OCI-M1 (cell line): ENCODE data around the gene SAFB.

Experiments
- DNase-seq: peaks from one replicate; lab custom pipeline; 2025; lab: John Stamatoyannopoulos, UW

The SAFB gene

DNA sequence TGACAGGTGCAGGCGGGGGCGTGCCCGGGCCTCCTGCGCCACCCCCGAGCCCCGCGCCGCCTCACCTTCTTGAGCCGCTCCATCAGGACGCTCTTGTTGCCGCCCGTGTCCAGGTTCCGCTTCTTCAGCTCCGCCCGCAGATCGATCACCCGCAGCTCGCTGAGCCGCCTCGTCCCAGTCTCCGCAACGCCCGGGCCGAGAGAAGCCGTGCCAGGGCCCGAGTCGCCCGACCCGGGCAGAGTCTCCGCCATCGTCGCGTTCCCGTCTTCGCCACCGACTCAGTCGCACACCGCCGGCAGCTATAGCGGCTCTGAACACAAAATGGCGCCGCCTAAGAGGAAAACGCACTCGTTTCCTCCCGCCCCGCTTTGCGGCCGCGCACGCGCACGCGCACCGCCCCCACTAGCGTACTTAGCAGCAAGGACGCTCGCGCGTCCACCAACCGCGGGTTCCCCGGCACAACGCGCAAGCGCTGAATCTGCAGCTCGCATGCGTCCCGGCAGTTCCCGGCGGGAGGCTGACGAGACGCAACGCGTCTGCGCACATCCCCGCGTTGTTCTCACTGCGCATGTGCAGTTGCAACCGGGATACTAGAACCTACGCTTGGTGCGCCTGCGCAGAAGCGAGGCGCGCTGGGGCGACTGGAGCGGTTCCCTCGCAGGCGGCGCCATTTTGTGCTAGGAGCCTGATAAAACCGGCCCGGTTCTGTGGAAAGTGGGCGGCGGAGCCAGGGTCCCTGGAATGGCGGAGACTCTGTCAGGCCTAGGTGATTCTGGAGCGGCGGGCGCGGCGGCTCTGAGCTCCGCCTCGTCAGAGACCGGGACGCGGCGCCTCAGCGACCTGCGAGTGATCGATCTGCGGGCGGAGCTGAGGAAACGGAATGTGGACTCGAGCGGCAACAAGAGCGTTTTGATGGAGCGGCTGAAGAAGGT, at the start of gene SAFB, which contains the start of gene SAFB2:
Gene SAFB (plus strand): TSS at position 619 of the 932 bp plus-strand sequence. CDS start 123 bp downstream, at position 742.
Gene SAFB2 (minus strand): TSS at position 312 of the 932 bp plus-strand sequence. CDS start 61 bp downstream, at position 251.
- DNase-seq = peak; percentile 99

DNA sequence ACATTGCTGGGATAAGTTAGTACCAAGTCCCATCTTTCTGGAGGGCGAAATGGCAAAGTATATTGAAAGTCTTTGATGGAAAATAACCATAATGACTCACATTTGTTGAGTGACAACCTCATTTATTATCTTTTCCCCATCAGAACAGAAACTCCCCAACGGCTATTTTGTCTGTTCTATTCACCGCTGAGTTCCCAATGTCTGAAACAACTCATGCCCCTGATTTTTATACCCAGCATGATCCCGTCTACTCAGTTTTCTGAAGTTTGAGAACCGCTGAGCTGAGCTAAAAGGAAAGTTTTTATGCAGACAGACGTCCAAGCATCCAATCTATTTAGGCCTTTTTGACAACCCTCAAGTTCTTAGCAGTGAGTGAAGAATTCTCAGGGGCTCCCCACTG, 47.3 kb upstream of the SAFB start:
- DNase-seq = no peak

DNA sequence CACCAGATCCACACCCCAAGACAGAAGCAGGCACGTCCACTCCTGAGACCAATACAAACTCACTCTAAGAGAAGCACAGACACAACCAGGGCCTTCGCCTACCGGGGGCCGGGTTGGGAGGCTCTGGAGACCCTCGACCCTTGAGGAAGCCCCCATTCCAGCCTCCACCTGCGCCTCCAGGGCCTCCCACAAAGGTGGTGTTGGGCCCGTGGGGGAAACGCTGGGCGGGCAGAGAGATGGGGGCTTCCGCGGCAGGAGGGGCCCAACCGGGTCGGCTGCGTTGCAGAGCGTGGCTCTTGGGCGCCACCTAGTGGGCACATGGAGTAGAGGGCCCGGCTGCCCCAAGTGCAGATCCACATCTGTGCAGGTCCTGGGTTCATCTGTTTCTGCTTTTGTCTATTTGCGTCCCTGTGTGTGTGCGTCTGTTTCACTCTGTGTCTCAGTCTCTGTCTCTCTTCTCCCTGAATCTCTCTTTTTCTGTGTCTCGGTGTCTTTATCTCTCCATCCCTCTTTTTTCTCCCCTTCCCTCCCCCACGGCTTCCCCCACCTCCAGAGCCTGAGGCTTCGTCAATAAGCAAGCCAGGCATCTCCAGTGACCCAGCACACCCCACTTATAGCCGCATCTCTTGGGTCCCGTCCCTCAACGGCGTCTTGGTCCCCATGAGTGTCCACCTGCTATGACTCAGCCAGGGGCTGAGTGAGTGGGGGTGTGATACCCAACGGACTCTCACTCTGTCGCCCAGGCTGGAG, 44.6 kb upstream of the SAFB start:
- DNase-seq = peak; percentile 68

DNA sequence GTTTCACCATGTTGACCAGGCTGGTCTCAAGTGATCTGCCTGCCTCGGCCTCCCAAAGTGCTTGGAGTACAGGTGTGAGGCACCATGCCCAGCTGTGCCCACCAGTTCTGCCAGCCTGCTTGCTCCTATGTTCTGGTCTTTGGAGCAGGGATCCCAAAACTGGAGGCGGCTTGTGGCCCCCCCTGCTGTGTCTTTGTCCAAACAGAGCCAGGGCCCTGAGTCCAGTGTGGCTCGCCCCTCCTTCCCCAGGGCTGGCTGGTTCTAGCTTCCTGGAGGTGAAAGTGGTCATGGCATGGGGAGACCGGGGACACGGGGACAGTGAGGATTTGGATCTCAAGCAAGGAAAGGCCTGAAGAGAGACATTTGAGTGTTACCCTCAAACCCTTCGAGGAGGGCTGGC, 43.6 kb upstream of the SAFB start:
- DNase-seq = no peak

DNA sequence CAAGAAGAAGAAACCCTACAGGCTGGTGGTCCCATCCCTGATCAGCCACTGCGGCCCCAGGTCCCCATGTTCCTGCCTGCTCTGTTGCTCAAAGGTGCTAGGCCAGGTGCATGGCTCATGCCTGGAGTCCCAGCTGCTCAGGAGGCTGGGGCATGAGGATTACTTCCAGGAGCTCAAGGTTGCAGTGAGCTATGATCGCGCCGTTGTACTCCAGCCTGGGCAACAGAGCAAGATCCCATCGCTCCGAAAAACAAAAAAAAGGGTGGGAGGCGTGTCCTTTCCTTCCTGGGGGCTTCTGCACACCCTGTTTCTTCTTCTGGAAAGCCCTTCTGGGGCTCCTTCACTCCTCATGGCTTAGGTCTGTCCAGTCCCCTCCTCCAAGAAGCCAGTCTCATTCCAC, 43.2 kb upstream of the SAFB start:
- no peak for DNase-seq

DNA sequence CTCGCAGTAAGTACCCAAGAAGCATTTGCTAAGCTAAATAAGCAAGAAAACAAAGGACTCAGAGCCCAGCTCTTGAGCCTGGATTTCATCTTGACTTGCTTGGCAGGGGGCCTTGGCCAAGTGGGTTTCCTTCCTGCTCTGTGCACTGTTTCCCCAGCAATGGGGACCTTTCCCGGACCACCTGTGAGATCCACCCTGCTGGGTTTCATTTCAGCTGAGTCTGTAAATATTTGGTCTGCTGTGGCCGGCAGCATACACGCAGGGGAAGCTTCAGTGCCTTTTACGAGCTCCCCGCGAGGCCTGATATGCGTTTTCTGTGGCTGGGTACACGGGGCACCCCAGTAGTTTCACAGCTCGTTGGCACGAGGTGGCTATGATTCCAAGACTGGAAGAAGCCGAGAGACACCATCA, 42.7 kb upstream of the SAFB start:
- no peak for DNase-seq

DNA sequence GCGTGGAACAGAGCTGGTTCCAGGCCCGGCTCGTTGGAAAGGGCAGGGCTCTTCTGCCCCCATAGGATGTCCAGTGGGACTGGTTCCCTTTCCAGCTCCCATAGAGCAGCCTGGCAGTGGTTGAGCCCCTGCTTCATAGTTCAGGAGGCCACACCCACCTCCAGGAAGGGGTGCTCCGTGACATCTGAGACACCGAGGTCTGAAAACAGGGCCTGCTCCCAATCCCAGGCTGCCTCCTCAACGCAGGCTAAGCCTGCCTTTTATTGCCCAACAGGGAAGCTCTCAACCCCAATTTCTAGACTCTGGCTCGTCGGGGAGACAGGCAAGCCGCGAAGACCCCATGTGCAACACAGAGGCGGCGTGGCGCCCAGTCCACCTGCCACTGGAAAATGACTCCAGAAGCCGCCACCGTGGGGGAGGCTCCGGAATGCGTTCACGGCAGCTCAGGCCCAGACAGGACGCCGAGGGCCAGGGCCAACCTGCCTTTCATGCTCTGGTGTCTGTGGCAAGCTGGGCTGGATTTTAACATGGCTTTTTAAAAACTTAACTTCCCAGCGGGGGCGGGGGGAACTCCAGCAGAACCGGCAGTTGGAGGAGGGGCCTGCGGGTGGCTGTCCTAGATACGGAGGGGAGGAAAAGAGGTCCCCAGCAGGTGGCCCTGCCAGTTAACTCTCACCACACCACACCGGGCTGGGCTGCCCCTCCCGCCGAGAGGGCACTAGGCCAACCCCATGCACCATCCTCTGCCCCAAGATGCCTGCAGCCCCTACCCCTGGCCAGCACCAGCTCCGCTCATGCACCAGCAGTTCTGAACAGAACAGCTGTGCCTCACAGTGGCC, 37.2 kb upstream of the SAFB start:
- no peak for DNase-seq

DNA sequence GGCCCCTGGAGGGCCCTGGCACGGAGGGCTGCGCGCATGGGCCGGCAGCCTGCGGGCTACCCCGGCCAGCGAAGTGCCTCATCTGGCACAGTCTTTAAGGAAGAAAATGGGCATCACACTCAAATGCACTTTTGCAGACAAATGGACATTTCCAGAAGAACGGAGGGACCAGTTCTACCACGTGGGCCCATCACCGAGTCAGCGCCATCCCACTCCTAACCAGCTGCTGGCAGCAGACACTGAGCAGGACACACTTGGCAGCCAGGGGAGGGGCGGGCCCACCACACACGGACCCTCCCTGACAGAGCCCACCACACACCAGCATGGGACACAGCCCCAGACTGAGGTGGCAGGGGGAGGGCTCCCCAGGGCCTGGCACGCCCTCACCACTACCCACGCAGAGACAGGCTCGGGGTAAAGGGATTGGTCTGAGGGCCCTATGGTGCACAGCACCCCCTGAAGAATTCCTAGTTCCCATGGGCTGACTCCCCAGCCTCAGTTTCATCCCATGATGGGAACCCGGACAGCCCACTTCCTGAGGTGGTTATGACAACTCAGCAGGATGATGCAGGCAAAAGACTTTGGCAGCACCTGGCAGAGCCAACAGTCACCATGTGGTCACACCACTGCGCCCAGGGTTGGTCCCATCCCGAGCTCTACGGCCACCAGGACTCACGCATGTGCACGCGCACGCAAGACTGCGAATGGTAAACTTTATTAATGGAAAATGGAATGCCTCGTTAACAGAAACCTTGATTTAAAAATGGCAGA, 36.4 kb upstream of the SAFB start:
- no peak for DNase-seq

DNA sequence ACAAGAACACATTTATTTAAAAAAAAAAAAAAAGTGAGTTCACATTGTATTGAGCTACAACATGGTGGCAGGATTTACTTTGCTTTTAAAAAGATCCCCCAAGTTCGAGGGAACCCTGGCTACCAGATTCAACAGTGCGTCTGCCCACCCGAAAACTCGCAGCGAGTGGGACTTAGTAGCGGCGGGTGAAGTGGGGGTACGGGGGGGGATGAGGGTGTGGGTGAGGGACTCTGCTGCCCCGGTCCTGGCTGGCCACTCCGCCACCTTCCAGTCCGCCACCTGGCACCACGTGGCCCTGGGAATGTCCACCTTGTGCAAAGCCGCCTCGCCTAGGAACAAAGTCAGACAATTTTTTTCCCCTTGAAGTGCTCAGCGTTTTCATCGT, 35.8 kb upstream of the SAFB start:
- no peak for DNase-seq

DNA sequence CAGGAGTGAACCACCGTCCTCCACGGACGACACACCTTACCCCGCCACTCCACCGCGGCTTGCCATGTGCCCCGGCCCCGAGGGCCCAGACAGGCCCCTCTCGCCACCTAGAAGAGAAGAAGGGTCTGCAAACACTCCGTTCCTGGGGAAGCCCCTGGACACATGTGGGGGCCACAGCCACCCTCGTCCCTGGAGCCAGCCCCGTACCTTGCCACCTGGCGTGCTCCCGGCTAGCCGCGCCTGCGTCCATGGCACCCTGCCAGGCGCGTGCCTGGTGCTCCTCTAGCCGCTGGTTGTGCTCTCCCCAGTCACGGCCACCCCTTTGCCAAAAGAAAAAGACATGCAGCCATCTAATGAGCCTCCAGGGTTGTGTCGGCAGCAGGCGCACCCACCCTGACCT, 35.2 kb upstream of the SAFB start:
- no peak for DNase-seq

DNA sequence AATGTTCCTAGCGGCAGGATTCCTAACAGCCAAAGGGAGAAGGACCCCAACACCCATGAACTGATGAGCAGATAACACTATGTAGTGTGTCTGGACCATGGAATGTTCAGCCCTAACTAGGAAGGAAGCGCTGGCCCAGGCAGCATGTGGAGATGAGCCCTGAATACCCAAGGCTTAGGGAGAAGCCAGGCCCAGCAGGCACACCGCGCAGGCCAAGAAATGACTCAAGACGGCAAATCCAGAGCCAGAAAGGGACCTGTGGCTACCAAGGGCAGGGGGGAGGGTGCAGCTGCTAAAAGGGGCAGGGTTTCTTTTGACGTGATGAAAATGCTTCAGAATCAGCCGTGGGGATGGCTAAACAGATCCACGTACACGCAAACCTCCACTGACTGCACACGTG, 34.4 kb upstream of the SAFB start:
- DNase-seq = no peak

DNA sequence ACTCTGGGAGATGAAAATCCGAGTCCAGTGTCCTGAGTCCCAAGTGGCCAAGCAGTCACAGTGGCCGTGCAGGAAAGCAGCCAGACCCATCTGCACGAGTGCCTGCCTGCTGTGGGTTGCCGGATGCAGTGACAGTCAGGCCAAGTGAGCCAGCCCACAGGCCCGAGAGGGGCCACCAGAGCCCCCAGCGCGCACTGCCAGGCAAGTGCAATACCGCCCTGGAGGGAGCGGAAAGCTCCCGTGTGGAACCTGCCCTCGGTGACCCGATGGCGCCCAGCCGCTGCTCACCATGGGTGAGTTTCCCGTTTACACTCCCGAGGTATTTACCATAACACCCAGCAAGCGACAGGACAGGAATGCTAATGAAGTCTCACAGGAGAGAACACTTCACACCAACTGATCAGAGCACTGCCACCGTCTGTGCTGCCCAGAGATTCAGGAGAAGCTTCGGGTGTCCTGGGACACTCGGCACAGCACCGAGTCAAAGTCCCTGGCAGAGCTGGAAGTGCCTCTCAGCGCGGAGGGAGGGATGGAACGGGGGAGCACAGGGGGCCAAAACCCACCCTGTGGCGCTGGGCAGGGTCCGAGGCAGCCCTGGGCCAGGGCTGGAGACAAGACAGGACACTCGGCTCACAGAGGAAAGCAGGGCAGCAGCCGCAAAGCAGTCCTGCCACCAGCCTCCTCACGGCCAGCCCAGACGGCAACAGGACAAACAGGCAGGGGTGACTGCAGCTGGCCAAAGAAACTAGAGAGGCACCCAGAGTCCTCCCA, 33.8 kb upstream of the SAFB start:
- no peak for DNase-seq

DNA sequence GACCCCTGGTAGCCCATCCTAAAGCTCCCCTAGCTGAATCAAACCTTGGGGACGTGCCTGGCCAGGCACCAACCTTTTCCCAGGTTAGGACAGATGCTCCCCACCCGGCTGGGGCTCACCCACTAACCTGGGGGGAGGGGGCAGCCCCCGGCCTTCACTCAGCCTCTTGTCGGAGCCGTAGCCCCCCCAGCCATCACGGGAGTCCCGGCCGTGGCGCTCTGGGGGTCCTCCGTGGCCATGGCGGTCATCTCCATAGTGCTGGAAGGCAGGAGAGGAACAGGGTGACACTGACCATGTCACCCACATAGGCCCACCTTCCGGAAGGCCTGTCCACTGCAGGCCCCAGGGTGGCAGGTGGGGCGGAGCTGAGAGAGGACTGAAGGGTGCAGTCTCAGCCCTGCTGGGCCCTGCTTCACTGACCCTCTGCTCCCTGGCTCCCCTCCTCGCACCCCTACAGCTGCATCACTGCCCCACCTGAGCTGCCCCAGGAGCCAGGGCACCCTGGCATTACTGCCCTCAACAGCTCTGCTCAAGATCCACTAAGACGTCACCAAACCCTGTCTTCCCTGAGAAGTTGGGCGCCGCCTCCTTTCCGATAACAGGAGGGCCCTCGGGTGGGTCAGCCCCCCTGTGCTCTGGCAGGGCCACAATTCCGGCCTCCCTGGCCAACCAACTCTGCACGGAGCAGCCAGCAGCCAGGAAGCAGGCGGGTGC, 32.6 kb upstream of the SAFB start:
- no peak for DNase-seq

DNA sequence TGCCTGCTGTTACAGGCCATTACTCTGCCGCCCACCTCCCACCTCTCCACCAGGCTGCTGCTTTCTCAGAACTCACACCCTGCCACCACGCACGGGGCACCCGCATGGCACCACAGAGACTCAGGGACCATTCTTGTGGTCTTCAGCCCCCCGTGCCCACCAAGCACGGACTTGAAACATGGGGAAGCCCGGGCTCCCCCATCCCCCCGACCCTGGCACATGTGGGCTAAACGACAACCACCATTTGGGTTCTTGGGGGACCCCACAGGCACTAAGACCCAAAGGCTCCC, 32.1 kb upstream of the SAFB start:
- no peak for DNase-seq

DNA sequence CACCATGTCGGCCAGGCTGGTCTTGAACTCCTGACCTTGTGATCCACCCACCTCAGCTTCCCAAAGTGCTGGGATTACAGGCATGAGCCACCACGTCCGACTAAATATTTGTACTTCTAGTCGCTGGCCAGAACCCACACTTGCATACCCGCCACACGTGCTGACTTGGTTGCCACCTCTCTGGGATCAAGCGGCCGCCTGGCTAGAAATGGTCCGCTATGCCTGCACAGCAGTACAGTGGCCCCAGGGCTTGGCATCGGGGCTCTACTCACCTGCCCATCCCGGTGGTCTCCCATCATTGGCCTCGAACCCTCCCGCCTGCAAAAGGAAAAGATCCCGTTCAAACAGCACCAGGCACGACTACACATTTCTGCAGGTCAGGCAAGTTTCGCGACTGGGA, 31.4 kb upstream of the SAFB start:
- DNase-seq = no peak

DNA sequence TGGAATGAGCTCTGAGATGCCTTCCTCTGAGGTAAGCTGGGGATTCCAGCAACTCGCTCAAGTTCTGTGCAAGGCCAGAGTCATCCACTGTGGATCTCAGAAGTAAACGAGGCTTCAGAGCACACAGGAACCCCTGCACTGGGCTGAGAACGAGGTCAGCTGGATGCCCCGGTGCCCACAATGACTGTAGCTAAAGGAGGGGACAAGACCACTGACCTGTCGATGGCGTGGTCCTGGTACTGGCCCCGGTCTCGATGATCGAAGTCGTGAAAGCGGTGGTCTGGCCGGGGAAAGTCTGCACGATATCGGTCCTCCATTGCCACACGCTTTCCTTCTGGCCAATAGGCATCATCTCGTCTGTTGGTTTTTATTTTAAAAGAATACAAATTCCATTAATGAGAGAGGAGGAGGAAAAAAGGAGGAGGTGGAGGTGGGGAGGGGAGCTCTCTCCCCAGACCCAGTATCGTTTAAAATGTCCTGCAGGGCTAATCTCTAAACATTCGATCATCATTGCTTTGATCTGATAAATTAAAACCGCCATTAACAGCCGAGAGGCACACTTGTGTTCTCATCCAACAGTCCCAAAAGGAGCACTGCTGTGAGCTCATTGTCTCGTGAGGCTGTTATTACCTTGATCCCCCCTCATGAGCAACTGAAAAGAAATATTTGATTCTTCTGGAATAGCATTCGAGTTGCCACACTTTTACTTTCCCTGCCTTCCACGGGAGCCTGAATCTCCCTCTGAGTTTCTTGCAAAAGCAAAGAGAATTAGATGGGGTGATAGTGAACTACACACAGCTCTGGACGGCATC, 30.1 kb upstream of the SAFB start:
- DNase-seq = no peak

DNA sequence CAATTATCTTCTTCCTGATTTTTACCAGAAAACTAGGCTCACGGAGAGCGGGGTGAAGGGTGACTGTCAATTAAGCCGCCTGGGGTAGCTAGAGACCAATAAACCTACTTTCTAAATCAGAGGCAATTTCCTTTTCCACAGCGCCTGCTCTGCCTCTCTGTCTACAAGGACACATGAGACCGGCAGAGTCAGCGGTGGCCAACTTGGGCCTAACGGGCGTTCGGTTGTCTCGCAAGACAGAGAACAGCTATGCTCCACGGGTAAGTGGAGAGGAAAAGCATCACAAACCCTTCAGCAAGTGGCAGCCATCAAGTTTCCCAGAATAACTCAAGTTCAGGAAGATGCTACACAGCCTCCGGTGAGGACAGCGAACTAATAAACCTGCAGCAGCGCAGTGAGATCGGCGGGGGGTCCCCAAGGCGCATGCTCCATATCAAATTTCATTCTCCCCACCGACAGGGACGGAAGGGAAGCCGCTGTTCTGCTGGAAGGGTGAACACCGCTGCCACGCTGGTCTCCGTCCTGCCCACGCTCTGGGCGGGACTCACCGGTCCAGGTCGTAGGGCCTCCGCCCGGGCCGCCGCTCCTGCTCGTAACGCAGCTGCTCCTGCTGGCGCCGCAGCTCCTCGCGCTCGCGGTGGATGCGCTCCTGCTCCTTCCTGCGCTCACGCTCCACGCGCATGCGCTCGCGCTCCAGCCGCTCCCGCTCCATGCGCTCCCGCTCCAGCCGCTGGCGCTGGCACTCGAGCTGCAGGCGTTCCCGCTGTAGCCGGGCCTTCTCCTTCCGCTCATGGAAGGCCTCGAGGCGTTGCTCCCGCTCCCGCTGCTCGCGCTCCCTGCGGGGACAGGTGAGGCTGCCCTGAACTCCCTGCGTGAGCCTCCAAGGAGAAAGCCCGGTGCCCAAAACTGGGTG, 29.3 kb upstream of the SAFB start:
- DNase-seq = no peak

DNA sequence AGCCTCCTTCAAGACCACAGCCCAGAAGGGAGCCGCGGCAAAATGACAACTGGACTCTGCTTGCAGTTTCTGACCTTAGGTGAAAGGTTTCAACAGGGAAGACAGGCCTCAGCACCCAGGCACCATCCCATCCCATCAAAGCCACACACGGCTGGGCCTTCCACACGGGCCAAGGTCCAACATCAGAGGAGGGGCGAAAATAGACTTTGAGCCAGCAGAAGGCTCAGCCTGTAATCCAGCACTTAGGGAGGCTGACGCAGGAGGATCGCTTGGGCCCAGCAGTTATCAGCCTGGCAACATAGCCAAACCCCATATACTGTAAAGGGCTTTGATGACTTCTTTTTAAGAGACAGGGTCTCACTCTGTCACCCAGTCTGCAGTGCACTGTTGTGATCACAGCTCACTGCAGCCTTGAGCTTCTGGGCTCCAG, 28.3 kb upstream of the SAFB start:
- no peak for DNase-seq
